Suprapubic skin (tissue), 4 donors: ENCODE results near the gene FSTL1.

ENCODE experiments used
- EP300 ChIP-seq: sonication (generic); formaldehyde crosslinking; IDR thresholded peaks from one replicate; pipeline ENCODE4 v1.6.1; 2017; ENCODE audit warnings: antibody characterized with exemption
- POLR2A ChIP-seq, 2 donors: fragments of 450-650 bp; IDR thresholded peaks; one replicate each; pipeline ENCODE4 v1.6.1; 2017; ENCODE audit warnings: antibody characterized with exemption in 2 of 2, mild to moderate bottlenecking in 2 of 2, moderate library complexity in 2 of 2
- POLR2AphosphoS5 ChIP-seq, 3 donors: sonication (generic); formaldehyde crosslinking; IDR thresholded peaks; one replicate each; pipeline ENCODE4 v1.6.1; 2017; ENCODE audit warnings: antibody characterized with exemption in 3 of 3
- TF ChIP-seq, protein P1 (sequence below), 2 donors: fragments of 200-600 bp in 1 of 2; fragments of 450-650 bp in 1 of 2; sonication (generic) in 1 of 2; IDR thresholded peaks; one replicate each; pipeline ENCODE4 v1.5.1; 2016 to 2019; ENCODE audit warnings: antibody characterized with exemption in 2 of 2, mild to moderate bottlenecking in 1 of 2, moderate library complexity in 1 of 2

DNA sequence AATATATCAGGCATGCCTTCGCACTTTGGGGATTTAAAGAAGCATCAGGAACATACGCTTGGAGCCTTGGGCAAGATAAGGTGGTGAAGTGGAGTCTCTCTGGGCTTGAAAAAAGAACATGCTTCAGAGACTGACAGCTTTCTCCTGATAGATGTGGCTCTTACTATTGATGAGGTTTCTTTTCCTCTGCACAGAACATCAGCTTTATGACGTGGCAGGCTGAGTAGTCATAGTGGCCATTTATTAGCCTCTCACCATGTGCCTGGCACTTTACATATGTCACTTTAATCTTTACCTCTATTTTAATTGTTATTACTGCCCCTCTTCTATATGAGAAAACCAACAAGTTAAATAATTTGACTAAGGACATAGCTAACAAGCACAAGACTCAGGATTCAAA, 82.6 kb downstream of the FSTL1 start:
- TF ChIP-seq POLR2A (IDR thresholded peaks at IDR 0.05), result no peak
- TF ChIP-seq, protein P1, sequence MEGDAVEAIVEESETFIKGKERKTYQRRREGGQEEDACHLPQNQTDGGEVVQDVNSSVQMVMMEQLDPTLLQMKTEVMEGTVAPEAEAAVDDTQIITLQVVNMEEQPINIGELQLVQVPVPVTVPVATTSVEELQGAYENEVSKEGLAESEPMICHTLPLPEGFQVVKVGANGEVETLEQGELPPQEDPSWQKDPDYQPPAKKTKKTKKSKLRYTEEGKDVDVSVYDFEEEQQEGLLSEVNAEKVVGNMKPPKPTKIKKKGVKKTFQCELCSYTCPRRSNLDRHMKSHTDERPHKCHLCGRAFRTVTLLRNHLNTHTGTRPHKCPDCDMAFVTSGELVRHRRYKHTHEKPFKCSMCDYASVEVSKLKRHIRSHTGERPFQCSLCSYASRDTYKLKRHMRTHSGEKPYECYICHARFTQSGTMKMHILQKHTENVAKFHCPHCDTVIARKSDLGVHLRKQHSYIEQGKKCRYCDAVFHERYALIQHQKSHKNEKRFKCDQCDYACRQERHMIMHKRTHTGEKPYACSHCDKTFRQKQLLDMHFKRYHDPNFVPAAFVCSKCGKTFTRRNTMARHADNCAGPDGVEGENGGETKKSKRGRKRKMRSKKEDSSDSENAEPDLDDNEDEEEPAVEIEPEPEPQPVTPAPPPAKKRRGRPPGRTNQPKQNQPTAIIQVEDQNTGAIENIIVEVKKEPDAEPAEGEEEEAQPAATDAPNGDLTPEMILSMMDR (IDR thresholded peaks at IDR 0.05), result no peak
- TF ChIP-seq POLR2AphosphoS5 (IDR thresholded peaks at IDR 0.05), result no peak
- no peak for TF ChIP-seq EP300
